Hindlimb muscle (tissue), 1 donor: ENCODE data around the gene OVOL1. TPM values are rescaled to one million over a fixed set of nuclear protein-coding genes. Genes with fewer than 3 reads are reported as not detected.
"Not testable (repeated sequence)": the region's sequence is repeated elsewhere in the genome, so short reads cannot be mapped to it uniquely, and the experiment has no call there.

Source experiments
- DNase-seq: peaks from one replicate; pipeline ENCODE4 v3.0.0-alpha.2; 2013
- polyA plus RNA-seq: library from polyadenylated mRNA; unstranded; fragments of 120-200 nt; gene quantifications from one replicate; pipeline ENCODE4 v1.2.1, GENCODE V29; 2013; ENCODE audit not compliant: insufficient read length

OVOL1 gene
- polyA plus RNA-seq = not detected

- DNase-seq = no peak
Measured at GRCh38 chr11:65786786-65787636, at the start of gene OVOL1. TSS of gene OVOL1 (plus strand) at chr11:65787063. CDS start at chr11:65787374, 311 bp downstream.

- no peak for DNase-seq
Measured at GRCh38 chr11:65739022-65739421, 47.8 kb upstream of the OVOL1 start.

- no peak for DNase-seq
Measured at GRCh38 chr11:65741185-65741584, 45.7 kb upstream of the OVOL1 start.

- DNase-seq = no peak
Measured at GRCh38 chr11:65742353-65742752, 44.5 kb upstream of the OVOL1 start.

- DNase-seq = no peak
Measured at GRCh38 chr11:65743681-65744025, 43.2 kb upstream of the OVOL1 start.

- no peak for DNase-seq
Measured at GRCh38 chr11:65744026-65744698, 42.7 kb upstream of the OVOL1 start.

- DNase-seq = no peak
Measured at GRCh38 chr11:65744699-65745042, 42.2 kb upstream of the OVOL1 start.

GRCh38 chr11:65745049-65745448 lies 41.8 kb upstream of the OVOL1 start:
- DNase-seq = no peak

GRCh38 chr11:65762169-65762568 lies 24.7 kb upstream of the OVOL1 start:
- not testable (repeated sequence) for DNase-seq

- DNase-seq = not testable (repeated sequence)
Measured at GRCh38 chr11:65762816-65763215, 24.0 kb upstream of the OVOL1 start.

GRCh38 chr11:65764434-65764833 lies 22.4 kb upstream of the OVOL1 start:
- no peak for DNase-seq

GRCh38 chr11:65766535-65766934 lies 20.3 kb upstream of the OVOL1 start:
- no peak for DNase-seq

GRCh38 chr11:65767406-65767805 lies 19.5 kb upstream of the OVOL1 start:
- DNase-seq = no peak

GRCh38 chr11:65767806-65768205 lies 19.1 kb upstream of the OVOL1 start:
- DNase-seq = not testable (repeated sequence)

GRCh38 chr11:65770951-65771567 lies 15.8 kb upstream of the OVOL1 start:
- DNase-seq = no peak

- no peak for DNase-seq
Measured at GRCh38 chr11:65771589-65772112, 15.2 kb upstream of the OVOL1 start.

GRCh38 chr11:65773784-65774411 lies 13.0 kb upstream of the OVOL1 start:
- no peak for DNase-seq

- no peak for DNase-seq
Measured at GRCh38 chr11:65774525-65775306, 12.1 kb upstream of the OVOL1 start.

GRCh38 chr11:65776196-65776595 lies 10.7 kb upstream of the OVOL1 start:
- no peak for DNase-seq

- no peak for DNase-seq
Measured at GRCh38 chr11:65776710-65777141, 10.1 kb upstream of the OVOL1 start.

GRCh38 chr11:65777241-65777640 lies 9.6 kb upstream of the OVOL1 start:
- DNase-seq = no peak

GRCh38 chr11:65777821-65778361 lies 9.0 kb upstream of the OVOL1 start:
- DNase-seq = no peak
